ENCODE data around the gene PKDREJ.

GRCh38 chr22:46309526-46310085 lies 46.5 kb upstream of the PKDREJ start:
- TF ChIP-seq CTCF (IDR thresholded peaks at IDR 0.05), result no peak
- TF ChIP-seq POLR2AphosphoS5 (IDR thresholded peaks at IDR 0.05; ENCODE audit: insufficient read depth in 1 of 2, low read depth in 1 of 2), result no peak
- no peak for TF ChIP-seq POLR2A (IDR thresholded peaks at IDR 0.05)

Measured in vagina (tissue), 2 donors.